ENCODE measurements around the gene MEG3. TPM values are rescaled to one million over a fixed set of nuclear protein-coding genes. Genes with fewer than 3 reads are reported as not detected.
A peak's percentile ranks its signal among the peaks of the same experiment; 100 is the strongest.

Gene MEG3
- total RNA-seq, 2 donors from 2014 or later: 10.3 to 11.0 TPM

DNA sequence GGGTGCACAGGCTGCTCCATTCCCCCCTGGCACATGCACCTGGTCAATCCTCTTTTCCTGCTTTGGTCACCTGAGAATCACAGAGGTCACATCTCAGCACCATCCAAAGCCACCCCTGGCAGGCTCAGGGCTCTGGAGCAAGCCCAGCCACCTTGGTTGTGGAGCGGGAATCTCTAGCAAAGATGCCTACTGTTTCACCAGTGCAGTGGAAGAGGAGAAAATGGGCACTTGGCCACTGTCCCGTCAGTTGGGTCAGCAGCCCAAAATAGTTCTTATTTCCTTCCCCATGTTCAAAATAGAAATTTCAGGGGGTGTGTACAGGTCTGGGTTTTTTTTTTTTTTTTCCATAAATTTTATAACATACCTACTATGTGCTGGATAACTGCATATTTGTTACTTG, 59.3 kb downstream of the MEG3 start:
- TF ChIP-seq, protein P1, sequence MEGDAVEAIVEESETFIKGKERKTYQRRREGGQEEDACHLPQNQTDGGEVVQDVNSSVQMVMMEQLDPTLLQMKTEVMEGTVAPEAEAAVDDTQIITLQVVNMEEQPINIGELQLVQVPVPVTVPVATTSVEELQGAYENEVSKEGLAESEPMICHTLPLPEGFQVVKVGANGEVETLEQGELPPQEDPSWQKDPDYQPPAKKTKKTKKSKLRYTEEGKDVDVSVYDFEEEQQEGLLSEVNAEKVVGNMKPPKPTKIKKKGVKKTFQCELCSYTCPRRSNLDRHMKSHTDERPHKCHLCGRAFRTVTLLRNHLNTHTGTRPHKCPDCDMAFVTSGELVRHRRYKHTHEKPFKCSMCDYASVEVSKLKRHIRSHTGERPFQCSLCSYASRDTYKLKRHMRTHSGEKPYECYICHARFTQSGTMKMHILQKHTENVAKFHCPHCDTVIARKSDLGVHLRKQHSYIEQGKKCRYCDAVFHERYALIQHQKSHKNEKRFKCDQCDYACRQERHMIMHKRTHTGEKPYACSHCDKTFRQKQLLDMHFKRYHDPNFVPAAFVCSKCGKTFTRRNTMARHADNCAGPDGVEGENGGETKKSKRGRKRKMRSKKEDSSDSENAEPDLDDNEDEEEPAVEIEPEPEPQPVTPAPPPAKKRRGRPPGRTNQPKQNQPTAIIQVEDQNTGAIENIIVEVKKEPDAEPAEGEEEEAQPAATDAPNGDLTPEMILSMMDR (IDR thresholded peaks at IDR 0.05): no peak
- H3K27ac ChIP-seq: no peak overlapping the region
- no peak overlapping the region for H3K4me3 ChIP-seq
- no peaks in the 10 kb centered on the region for H3K27me3 ChIP-seq
- DNase-seq: no peak
- intact Hi-C loops (cut with DNase I): no loop called here
- no peaks in the 10 kb centered on the region for H3K9me3 ChIP-seq
- no peaks in the 10 kb centered on the region for H3K4me1 ChIP-seq
- no peaks in the 10 kb centered on the region for H3K36me3 ChIP-seq
- H3K9ac ChIP-seq (ENCODE audit: low read depth in 2 of 2, low read length in 2 of 2): no peak overlapping the region

DNA sequence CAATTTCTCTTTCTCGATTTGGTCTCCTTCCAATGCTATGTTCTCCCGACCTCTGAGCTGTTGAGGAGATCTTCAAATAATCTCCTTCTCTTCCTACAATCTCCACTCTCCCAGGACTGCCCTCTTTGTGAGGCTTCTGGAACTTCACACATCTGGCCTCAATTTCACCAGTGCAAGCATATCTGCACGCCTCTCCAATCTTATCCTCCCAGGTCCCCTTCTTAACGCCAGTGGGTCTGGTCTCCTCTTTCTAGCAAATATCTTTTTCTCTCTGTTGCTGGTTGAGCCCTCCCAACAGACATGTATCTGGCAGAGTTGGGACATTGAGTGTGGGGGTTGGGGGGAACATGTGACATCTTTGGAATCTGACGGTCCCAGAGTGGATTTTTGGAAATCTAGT, 59.7 kb downstream of the MEG3 start:
- H3K4me1 ChIP-seq: no peaks in the 10 kb centered on the region
- no peaks in the 10 kb centered on the region for H3K9me3 ChIP-seq
- H3K36me3 ChIP-seq: no peaks in the 10 kb centered on the region
- H3K27ac ChIP-seq: no peak overlapping the region
- DNase-seq: no peak
- no peak overlapping the region for H3K4me3 ChIP-seq
- intact Hi-C loops (cut with DNase I): no loop called here
- H3K27me3 ChIP-seq: no peaks in the 10 kb centered on the region
- no peak overlapping the region for H3K9ac ChIP-seq (ENCODE audit: low read depth in 2 of 2, low read length in 2 of 2)
- TF ChIP-seq, protein P1 (IDR thresholded peaks at IDR 0.05): no peak

DNA sequence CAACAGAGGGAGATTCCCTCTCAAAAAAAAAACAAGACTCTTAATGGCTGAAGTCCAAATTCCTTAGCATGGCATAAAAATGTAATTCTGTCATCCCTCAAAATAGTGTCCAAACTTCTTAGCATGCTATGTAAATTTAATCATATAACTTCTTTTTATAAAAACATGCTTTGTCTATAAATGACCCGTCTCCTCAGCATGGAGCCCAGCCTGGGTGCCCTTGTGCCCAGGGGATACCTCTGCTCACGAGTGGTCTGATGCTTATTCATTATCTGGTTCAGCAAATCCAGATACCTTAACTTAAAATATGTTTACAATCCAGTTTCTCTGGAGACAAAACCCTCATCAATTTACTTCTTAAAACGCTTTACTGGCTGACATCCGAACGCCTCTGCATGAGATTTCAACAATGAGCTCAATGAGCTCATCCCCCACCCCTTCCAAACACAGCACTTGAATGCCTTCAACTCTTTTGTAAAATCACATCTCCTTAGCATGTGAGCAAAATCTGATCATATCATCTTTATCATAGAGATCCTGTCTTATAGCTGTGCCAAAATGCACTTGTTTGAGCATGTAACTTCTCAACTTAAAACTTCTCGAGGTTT, 61.9 kb downstream of the MEG3 start:
- intact Hi-C loops (cut with DNase I): no loop called here
- H3K4me3 ChIP-seq: no peak overlapping the region
- no peak overlapping the region for H3K9ac ChIP-seq (ENCODE audit: low read depth in 2 of 2, low read length in 2 of 2)
- no peak for DNase-seq
- no peaks in the 10 kb centered on the region for H3K4me1 ChIP-seq
- H3K27ac ChIP-seq: no peak overlapping the region
- no peaks in the 10 kb centered on the region for H3K9me3 ChIP-seq
- TF ChIP-seq, protein P1 (IDR thresholded peaks at IDR 0.05): no peak
- no peaks in the 10 kb centered on the region for H3K36me3 ChIP-seq
- H3K27me3 ChIP-seq: no peaks in the 10 kb centered on the region

DNA sequence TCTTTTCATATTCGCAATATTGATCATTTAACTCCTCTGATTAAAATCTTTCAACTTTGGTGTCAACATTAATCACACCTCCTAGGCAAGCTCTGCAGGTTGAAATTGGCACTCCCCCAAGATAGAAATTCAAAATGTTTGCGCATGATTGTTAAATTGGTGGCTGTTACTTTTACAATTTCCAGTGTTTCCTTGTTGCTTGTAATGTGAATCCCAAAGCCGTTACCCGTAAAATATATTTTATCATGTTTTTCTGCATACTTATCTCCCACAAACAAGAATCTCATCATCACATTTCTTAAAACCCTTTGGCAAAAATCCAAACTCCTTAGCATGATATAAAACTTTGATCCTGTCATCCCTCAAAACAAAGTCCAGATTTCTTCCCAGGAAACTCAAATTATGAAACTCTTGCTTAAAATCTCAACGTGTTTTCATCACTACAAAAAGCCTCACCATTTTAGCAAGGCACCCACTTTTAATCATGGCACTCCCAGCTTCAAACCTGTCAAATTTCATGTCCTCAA, 62.9 kb downstream of the MEG3 start:
- H3K4me1 ChIP-seq: no peaks in the 10 kb centered on the region

DNA sequence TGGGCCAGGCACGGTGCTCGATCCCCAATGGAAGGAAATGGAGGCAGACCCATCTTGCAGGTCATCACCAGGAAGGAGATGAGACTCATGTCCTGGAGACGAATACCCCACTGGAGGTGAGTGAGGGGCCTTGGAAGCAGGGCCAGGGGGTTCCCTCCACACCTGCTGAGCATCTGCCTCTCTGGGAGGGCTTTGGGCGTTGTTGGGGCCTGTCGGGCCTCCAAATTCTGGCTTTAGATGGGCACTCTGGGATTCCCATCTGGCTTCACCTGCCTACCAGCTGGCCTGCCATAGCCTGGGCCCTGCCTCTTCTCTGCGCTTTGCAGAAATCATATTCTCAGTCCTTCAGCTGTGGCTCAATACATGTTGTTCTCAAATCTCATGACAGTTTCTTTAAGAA, 63.7 kb downstream of the MEG3 start:
- H3K27me3 ChIP-seq: no peaks in the 10 kb centered on the region
- H3K9me3 ChIP-seq: no peaks in the 10 kb centered on the region
- intact Hi-C loops (cut with DNase I): no loop called here
- no peaks in the 10 kb centered on the region for H3K36me3 ChIP-seq
- no peak overlapping the region for H3K4me3 ChIP-seq
- no peak for DNase-seq
- H3K4me1 ChIP-seq: no peaks in the 10 kb centered on the region
- no peak overlapping the region for H3K9ac ChIP-seq (ENCODE audit: low read depth in 2 of 2, low read length in 2 of 2)
- no peak overlapping the region for H3K27ac ChIP-seq
- TF ChIP-seq, protein P1 (IDR thresholded peaks at IDR 0.05): no peak

More for the DNA sequence above, 62.9 kb downstream of the MEG3 start:
- peak; percentile 49 for DNase-seq
- intact Hi-C loops (cut with DNase I): no loop called here
- Histone ChIP-seq H3K27me3 (no peaks in the 10 kb centered on the region), H3K4me3 (no peak overlapping the region), H3K9ac (ENCODE audit: low read depth in 2 of 2, low read length in 2 of 2) (no peak overlapping the region), H3K9me3 (no peaks in the 10 kb centered on the region), H3K27ac (no peak overlapping the region), H3K36me3 (no peaks in the 10 kb centered on the region)
- TF ChIP-seq, protein P1 (IDR thresholded peaks at IDR 0.05): no peak
